Spleen (tissue), 11 donors: Measurements from ENCODE around the gene SLC26A6. TPM values are rescaled to one million over a fixed set of nuclear protein-coding genes. Genes with fewer than 3 reads are reported as not detected.

Experiments
- DNase-seq: peaks from one replicate; pipeline ENCODE4 v3.0.0-alpha.2; 2020
- H3K27ac ChIP-seq, 8 donors: fragments of 200-600 bp; sonication (generic) in 7 of 8; 1 replicate in 4 of 8; 2 replicates in 4 of 8; pipeline versions ENCODE4 v1.5.0 to v1.8.0; 2016 to 2021; ENCODE audit warnings: inconsistent platforms in 4 of 8, mild to moderate bottlenecking in 4 of 8, moderate library complexity in 1 of 8
- H3K27me3 ChIP-seq, 7 donors: fragments of 200-600 bp; sonication (generic) in 6 of 7; replicated peaks in 1 of 7; 1 replicate in 4 of 7; 2 replicates in 3 of 7; pipeline versions ENCODE4 v1.5.0 to v1.8.0; 2016 to 2021; ENCODE audit warnings: inconsistent platforms in 3 of 7, mild to moderate bottlenecking in 1 of 7
- H3K36me3 ChIP-seq, 6 donors: fragments of 200-600 bp; sonication (generic) in 5 of 6; 1 replicate in 4 of 6; 2 replicates in 2 of 6; pipeline versions ENCODE4 v1.5.0 to v1.8.0; 2016 to 2021; ENCODE audit warnings: inconsistent platforms in 2 of 6
- H3K4me1 ChIP-seq, 6 donors: fragments of 200-600 bp; sonication (generic) in 5 of 6; 1 replicate in 3 of 6; 2 replicates in 3 of 6; pipeline versions ENCODE4 v1.5.0 to v1.8.0; 2016 to 2021; ENCODE audit warnings: inconsistent platforms in 3 of 6
- H3K4me3 ChIP-seq, 8 donors: fragments of 200-600 bp; sonication (generic) in 7 of 8; 1 replicate in 4 of 8; 2 replicates in 4 of 8; pipeline versions ENCODE4 v1.5.0 to v1.8.0; 2016 to 2021; ENCODE audit warnings: inconsistent platforms in 4 of 8, mild to moderate bottlenecking in 4 of 8, moderate library complexity in 2 of 8
- H3K9me3 ChIP-seq, 8 donors: fragments of 200-600 bp; sonication (generic) in 7 of 8; 1 replicate in 4 of 8; 2 replicates in 4 of 8; pipeline versions ENCODE4 v1.5.0 to v1.8.0; 2016 to 2021; ENCODE audit warnings: inconsistent platforms in 4 of 8
- POLR2A ChIP-seq, 3 donors: fragments of 450-650 bp; IDR thresholded peaks; one replicate each; pipeline ENCODE4 v1.5.1; 2017; ENCODE audit warnings: antibody characterized with exemption in 3 of 3, mild to moderate bottlenecking in 1 of 3
- POLR2AphosphoS5 ChIP-seq, 3 donors: sonication (generic); formaldehyde crosslinking; IDR thresholded peaks; one replicate each; pipeline ENCODE4 v1.5.1; 2017; ENCODE audit warnings: antibody characterized with exemption in 3 of 3
- WGBS, 5 donors: extraction: QIAGEN DNeasy Blood & Tissue Kit in 3 of 5; methylation state at CpG; one replicate each; pipeline versions ENCODE4 v1.1.5 to v1.1.7; 2013 to 2018; 5-methylcytosine and 5-hydroxymethylcytosine counted together
- intact Hi-C: fragments of 100-400 bp; cut with DNase I; formaldehyde crosslinking; loops from one replicate; pipeline ENCODE4 v1.15.0; 2023; ENCODE audit warnings: low total_unique reads
- polyA plus RNA-seq, 3 donors: library from polyadenylated mRNA; stranded (reverse); fragments of 200-250 nt; gene quantifications; one replicate each; pipeline ENCODE4 v1.2.1, GENCODE V29; 2013
- total RNA-seq, 7 donors: library from RNA; depleted of rRNA in 3 of 7; stranded (reverse); fragments of >200 nt in 3 of 7; fragmentation: NEBNext Ultra II Directional in 4 of 7; extraction: Animal tissue kit (Norgen Biotek cat#: 25700) in 4 of 7; gene quantifications; one replicate each; pipeline versions ENCODE4 v1.1.0 to v1.2.1, GENCODE V29; 2016 to 2021
- TF ChIP-seq, protein P1 (sequence below), 11 experiments: fragments of 200-600 bp in 7 of 11; fragments of 450-650 bp in 4 of 11; sonication (generic) in 4 of 11; IDR thresholded peaks in 8 of 11; conservative IDR thresholded peaks in 3 of 11; 1 replicate in 7 of 11; 2 replicates in 4 of 11; pipeline versions ENCODE4 v1.4.0 to v1.8.0; 2016 to 2021; ENCODE audit warnings: antibody characterized with exemption in 11 of 11, inconsistent platforms in 4 of 11, mild to moderate bottlenecking in 1 of 11
- donor health status: healthy with polysubstance abuse.
- donor health status: DM: no; HTN: no; CAD: no; lungs with moderate emphysema.
- donor health status: DM: no; HTN: no; CAD: no.
- donor health status: Bipolar disorder and iron deficiency.
- donor health status: healthy.
- donor health status: DM: no; HTN: no; CAD: no.
- donor health status: DM: yes; HTN: yes; CAD: no.

The SLC26A6 gene
- total and polyA plus RNA-seq, 10 donors, result 8.5 to 59.7 (median 22.1) TPM

DNA sequence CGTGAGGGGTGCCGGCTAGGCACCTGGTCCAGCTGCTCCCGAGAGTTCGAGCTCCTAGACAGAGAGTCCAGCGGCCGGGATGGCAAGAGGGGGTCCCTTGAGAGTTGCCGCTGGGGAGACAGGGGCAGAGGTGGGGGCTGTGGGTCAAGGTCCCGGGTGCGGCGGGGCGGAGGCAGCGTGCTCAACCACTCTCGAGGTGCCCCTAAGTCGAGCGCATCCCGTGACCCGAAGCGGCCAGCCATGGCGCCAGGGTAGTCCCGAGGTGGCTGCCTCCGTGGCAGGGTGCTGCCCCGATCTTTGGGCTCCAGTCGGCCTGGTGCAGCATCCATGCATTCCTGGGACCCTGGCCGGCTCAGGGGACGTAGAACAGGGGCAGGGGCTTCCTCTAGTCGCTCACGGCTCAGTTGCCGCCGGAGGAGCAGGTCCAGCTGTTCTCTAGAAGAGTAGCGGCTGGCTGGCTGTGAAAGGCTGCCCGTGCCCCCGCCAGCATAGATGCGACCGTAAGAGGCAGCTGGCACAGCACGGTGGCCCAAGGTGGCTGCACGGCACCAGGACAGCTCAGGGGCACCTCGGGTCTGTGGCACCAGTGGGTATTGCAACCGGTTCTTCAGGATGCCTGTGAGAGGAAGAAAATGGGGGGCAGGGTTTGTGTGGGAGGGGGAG lies 4.8 kb upstream of the SLC26A6 start:
- WGBS, 5 donors, result 86 to 91% (median 90%) methylated on average over 16 to 38 of the region's 38 CpGs
- intact Hi-C loops, result no loop called here
- no peak for DNase-seq

DNA sequence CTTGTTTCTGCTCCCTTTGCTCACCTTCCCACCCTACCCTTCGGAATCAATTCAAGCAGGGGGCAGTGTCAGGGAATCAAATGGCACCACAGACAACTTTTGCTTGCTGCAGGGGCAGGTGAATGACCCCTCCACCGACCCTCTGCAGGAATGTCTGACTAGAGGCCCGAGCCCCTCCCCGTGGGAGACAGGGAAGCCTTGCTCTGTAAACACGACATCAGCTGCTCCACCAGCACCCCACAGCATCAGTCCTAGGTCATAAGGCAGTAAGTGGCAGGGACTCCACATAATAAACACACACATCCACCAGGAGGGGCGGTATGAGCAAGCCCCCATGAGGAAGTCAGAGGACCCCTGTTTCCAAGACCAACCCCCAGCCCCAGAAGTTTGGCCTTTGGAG lies 2.0 kb upstream of the SLC26A6 start:
- H3K4me3 ChIP-seq, result no peak overlapping the region
- peaks cover 10 to 37% (median 27%) of the 10 kb centered on the region in 6 donors for H3K4me1 ChIP-seq
- TF ChIP-seq, protein P1, sequence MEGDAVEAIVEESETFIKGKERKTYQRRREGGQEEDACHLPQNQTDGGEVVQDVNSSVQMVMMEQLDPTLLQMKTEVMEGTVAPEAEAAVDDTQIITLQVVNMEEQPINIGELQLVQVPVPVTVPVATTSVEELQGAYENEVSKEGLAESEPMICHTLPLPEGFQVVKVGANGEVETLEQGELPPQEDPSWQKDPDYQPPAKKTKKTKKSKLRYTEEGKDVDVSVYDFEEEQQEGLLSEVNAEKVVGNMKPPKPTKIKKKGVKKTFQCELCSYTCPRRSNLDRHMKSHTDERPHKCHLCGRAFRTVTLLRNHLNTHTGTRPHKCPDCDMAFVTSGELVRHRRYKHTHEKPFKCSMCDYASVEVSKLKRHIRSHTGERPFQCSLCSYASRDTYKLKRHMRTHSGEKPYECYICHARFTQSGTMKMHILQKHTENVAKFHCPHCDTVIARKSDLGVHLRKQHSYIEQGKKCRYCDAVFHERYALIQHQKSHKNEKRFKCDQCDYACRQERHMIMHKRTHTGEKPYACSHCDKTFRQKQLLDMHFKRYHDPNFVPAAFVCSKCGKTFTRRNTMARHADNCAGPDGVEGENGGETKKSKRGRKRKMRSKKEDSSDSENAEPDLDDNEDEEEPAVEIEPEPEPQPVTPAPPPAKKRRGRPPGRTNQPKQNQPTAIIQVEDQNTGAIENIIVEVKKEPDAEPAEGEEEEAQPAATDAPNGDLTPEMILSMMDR (IDR thresholded peaks at IDR 0.05 in 8 of 11, conservative IDR thresholded peaks at IDR 0.05 in 3 of 11), result no peak
- TF ChIP-seq POLR2AphosphoS5 (IDR thresholded peaks at IDR 0.05) (no peak), POLR2A (IDR thresholded peaks at IDR 0.05) (no peak)
- H3K9me3 ChIP-seq, result no peaks in the 10 kb centered on the region
- H3K27ac ChIP-seq, result no peak overlapping the region
- H3K36me3 ChIP-seq, result peaks cover 0 to 15% (median 7%) of the 10 kb centered on the region in 6 donors
- no peak for DNase-seq
- H3K27me3 ChIP-seq, result peaks cover 0 to 6% (median 0%) of the 10 kb centered on the region in 7 donors
- intact Hi-C loops, result no loop called here
- 77 to 86% (median 81%) methylated on average over 6 of the region's 6 CpGs for WGBS, 5 donors

More for the DNA sequence above, 4.8 kb upstream of the SLC26A6 start:
- H3K4me3 ChIP-seq, result no peak overlapping the region
- no peak overlapping the region for H3K27ac ChIP-seq
- peaks cover 0 to 6% (median 0%) of the 10 kb centered on the region in 7 donors for H3K27me3 ChIP-seq
- peaks cover 5 to 16% (median 14%) of the 10 kb centered on the region in 6 donors for H3K4me1 ChIP-seq
- no peaks in the 10 kb centered on the region for H3K36me3 ChIP-seq
- H3K9me3 ChIP-seq, result no peaks in the 10 kb centered on the region
- TF ChIP-seq, protein P1 (IDR thresholded peaks at IDR 0.05 in 8 of 11, conservative IDR thresholded peaks at IDR 0.05 in 3 of 11), result no peak
- TF ChIP-seq POLR2AphosphoS5 (IDR thresholded peaks at IDR 0.05) (no peak), POLR2A (IDR thresholded peaks at IDR 0.05) (no peak)

DNA sequence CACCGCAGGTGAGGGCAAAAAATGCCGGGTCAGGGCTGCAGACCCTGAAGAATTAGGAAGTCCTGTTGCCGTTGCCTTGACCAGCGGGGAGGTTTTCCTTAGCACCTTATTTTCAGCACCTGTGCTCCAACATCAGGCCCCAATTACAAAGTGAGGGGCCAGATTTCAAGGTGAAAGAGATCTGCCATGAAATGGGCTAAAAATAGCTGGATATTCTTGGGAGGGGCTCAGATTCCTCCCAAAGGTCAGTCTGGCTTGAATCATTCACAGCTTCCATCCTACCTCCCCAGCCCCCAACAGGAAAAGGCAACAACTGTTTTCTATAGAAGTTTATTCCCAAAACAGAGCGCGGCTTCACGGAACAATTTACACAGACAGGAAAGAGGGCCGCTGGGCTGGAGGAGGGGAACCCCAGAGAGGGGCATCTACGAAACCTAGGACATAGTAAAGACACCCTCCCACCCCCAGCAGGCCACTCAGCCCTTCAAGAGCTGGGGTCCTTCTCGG lies 941 bp upstream of the SLC26A6 start:
- Histone ChIP-seq H3K36me3 (peaks cover 0 to 26% (median 9%) of the 10 kb centered on the region in 6 donors), H3K4me3 (peak overlapping the region; percentile 73 to 98 (median 87)), H3K4me1 (peaks cover 10 to 37% (median 27%) of the 10 kb centered on the region in 6 donors), H3K27ac (peak overlapping the region in 6 of 8 donors; percentile 79 to 88 (median 82)), H3K27me3 (peaks cover 0 to 4% (median 0%) of the 10 kb centered on the region in 7 donors), H3K9me3 (no peaks in the 10 kb centered on the region)
- DNase-seq, result no peak
- TF ChIP-seq POLR2AphosphoS5 (IDR thresholded peaks at IDR 0.05) (no peak), POLR2A (IDR thresholded peaks at IDR 0.05) (no peak)
- TF ChIP-seq, protein P1 (IDR thresholded peaks at IDR 0.05 in 8 of 11, conservative IDR thresholded peaks at IDR 0.05 in 3 of 11), result no peak
- intact Hi-C loops, result no loop called here
- whole genome bisulfite sequencing, 5 donors, result 27 to 45% (median 39%) methylated on average over 8 to 10 of the region's 10 CpGs

DNA sequence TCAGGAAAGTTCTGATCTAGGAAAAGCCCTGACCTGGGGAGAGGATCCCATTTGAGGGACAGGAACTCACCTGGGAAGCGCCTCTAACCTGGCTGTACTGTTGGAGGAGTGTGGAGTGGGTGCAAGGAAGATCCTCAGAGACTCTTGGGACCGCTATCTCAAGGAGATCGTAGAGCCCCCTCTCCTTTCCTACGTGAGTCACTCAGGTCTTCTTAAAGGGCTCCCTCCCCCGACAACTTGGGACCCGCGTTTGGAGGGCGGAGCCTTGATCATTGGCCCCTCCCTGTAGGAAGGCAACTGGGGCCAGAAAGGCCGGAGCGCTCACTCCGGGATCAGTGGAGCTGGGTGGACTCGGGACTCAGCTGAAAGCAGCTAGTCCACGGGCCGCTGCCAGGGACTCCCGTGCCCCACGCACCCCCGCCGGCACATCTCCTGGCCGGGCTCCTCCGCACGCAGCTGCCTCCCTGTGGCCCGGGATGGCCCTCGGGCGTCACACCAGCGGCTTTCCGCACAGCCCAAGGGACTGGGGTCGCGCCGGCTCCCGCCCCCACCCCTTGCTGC lies 520 bp downstream of the SLC26A6 start:
- DNase-seq, result peak; percentile 84
- Histone ChIP-seq H3K27ac (peak overlapping the region; percentile 20 to 88 (median 81)), H3K9me3 (no peaks in the 10 kb centered on the region), H3K4me1 (peaks cover 10 to 37% (median 27%) of the 10 kb centered on the region in 6 donors), H3K27me3 (no peaks in the 10 kb centered on the region), H3K36me3 (peaks cover 0 to 41% (median 14%) of the 10 kb centered on the region in 6 donors), H3K4me3 (peak overlapping the region; percentile 73 to 98 (median 87))
- 3 to 10% (median 6%) methylated on average over 9 to 30 of the region's 30 CpGs for WGBS, 5 donors
- intact Hi-C loops, result no loop called here
- TF ChIP-seq, protein P1 (IDR thresholded peaks at IDR 0.05 in 8 of 11, conservative IDR thresholded peaks at IDR 0.05 in 3 of 11), result no peak
- TF ChIP-seq POLR2AphosphoS5 (IDR thresholded peaks at IDR 0.05) (no peak), POLR2A (IDR thresholded peaks at IDR 0.05) (no peak)
